HepG2 (cell line): ENCODE measurements around the gene CFAP100. TPM values are rescaled to one million over a fixed set of nuclear protein-coding genes. Genes with fewer than 3 reads are reported as not detected.
A peak's percentile ranks its signal among the peaks of the same experiment; 100 is the strongest.

ENCODE experiments used
- ATAC-seq: fragments of 200-7000 bp; cut with Tn5 transposase; 3 replicates; pipeline ENCODE4 v1.9.1; 2020; ENCODE audit warnings: mild to moderate bottlenecking, moderate library complexity
- BruUV-seq: library from RNA; stranded (reverse); fragments of 400-500 nt; replicated peaks from 2 replicates; lab custom pipeline; 2021; lab: Mats Ljungman, UMichigan
- CTCF ChIA-PET: fragments of 300-600 bp; formaldehyde crosslinking; extraction: SDS; loops from one replicate; lab custom pipeline; 2021; ENCODE audit warnings: low total read pairs, inconsistent platforms, low intra/inter-chr PET ratio; lab: Yijun Ruan, JAX
- POLR2A ChIA-PET: fragments of 350-600 bp; sonication (Branson Sonifier 250); formaldehyde crosslinking; loops from one replicate; lab custom pipeline; 2020; ENCODE audit warnings: antibody characterized with exemption, inconsistent platforms; lab: Yijun Ruan, JAX
- DNase-seq: peaks from one replicate; pipeline ENCODE4 v3.0.0-alpha.2; 2015; ENCODE audit warnings: low spot score
- FAIRE-seq: peaks from 3 replicates; lab custom pipeline; 2011; peaks lifted over from hg19 to GRCh38; lab: Jason Lieb, UNC
- H2AFZ ChIP-seq: one replicate; pipeline ENCODE4 v1.6.1; 2011; ENCODE audit warnings: low read length, inconsistent platforms
- H3K27ac ChIP-seq: fragments of 300-600 bp; 3 replicates; pipeline ENCODE4 v1.8.0; 2011; ENCODE audit warnings: mixed run types, mild to moderate bottlenecking, mixed read lengths, low read length, inconsistent platforms; ENCODE audit not compliant: insufficient read depth; ENCODE audit errors: extremely low read length
- H3K27me3 ChIP-seq, 2 experiments: fragments of 200-600 bp in 1 of 2; 2 replicates in 1 of 2; 3 replicates in 1 of 2; pipeline versions ENCODE4 v1.6.0 to v1.8.0; 2011; ENCODE audit warnings: low read length in 2 of 2, mild to moderate bottlenecking in 2 of 2, moderate library complexity in 2 of 2, inconsistent platforms in 1 of 2; ENCODE audit not compliant: insufficient read depth in 2 of 2, control insufficient read depth in 1 of 2
- H3K36me3 ChIP-seq, 2 experiments: fragments of 200-600 bp in 1 of 2; replicated peaks in 1 of 2; 2 replicates in 1 of 2; 3 replicates in 1 of 2; pipeline versions ENCODE4 v1.5.1 to v1.8.0; 2011; ENCODE audit warnings: low read length in 2 of 2, inconsistent platforms in 1 of 2; ENCODE audit not compliant: insufficient read depth in 2 of 2, control insufficient read depth in 1 of 2
- H3K4me1 ChIP-seq: 2 replicates; pipeline ENCODE4 v1.5.1; 2012; ENCODE audit warnings: low read length, inconsistent platforms; ENCODE audit not compliant: insufficient read depth
- H3K4me2 ChIP-seq: 2 replicates; pipeline ENCODE4 v1.6.0; 2011; ENCODE audit warnings: low read depth, low read length, inconsistent platforms
- H3K4me3 ChIP-seq, 3 experiments: fragments of 200-600 bp in 1 of 3; sonication (generic), shearing (Covaris generic) in 1 of 3; replicated peaks in 1 of 3; 2 replicates each; pipeline ENCODE4 v1.5.1; 2011 to 2016; ENCODE audit warnings: low read length in 3 of 3, inconsistent platforms in 2 of 3, low read depth in 2 of 3, mild to moderate bottlenecking in 2 of 3, control low read depth in 1 of 3, mixed read lengths in 1 of 3; ENCODE audit not compliant: insufficient read depth in 1 of 3
- H3K79me2 ChIP-seq: one replicate; pipeline ENCODE4 v1.6.1; 2011; ENCODE audit warnings: low read length, inconsistent platforms; ENCODE audit not compliant: insufficient read depth
- H3K9ac ChIP-seq: 2 replicates; pipeline ENCODE4 v1.6.0; 2011; ENCODE audit warnings: mild to moderate bottlenecking, low read depth, low read length, inconsistent platforms; ENCODE audit not compliant: insufficient read depth
- H3K9me3 ChIP-seq: 2 replicates; pipeline ENCODE4 v1.5.1; 2012; ENCODE audit warnings: mild to moderate bottlenecking, low read length
- H4K20me1 ChIP-seq: 2 replicates; pipeline ENCODE4 v1.6.0; 2011; ENCODE audit warnings: inconsistent platforms, mild to moderate bottlenecking, low read length, moderate library complexity; ENCODE audit not compliant: insufficient read depth
- DMAP1 ChIP-seq: IDR thresholded peaks from 2 replicates; pipeline ENCODE4 v1.6.1; 2016
- FOXC1 ChIP-seq: sonication (generic); formaldehyde crosslinking; IDR thresholded peaks from 2 replicates; pipeline ENCODE4 v1.8.0; 2022; ENCODE audit warnings: mild to moderate bottlenecking, missing genetic modification reagents, borderline replicate concordance
- GZF1 ChIP-seq: sonication (generic); formaldehyde crosslinking; IDR thresholded peaks from 2 replicates; pipeline ENCODE4 v1.5.1; 2020; ENCODE audit warnings: mild to moderate bottlenecking, missing genetic modification reagents
- MTF1 ChIP-seq: sonication (generic); formaldehyde crosslinking; IDR thresholded peaks from 2 replicates; pipeline ENCODE4 v1.5.0; 2020; ENCODE audit warnings: missing genetic modification reagents
- PRPF4 ChIP-seq: fragments of 200-400 bp; formaldehyde crosslinking; IDR thresholded peaks from 2 replicates; pipeline ENCODE4 v1.6.1; 2016; ENCODE audit warnings: low read length, low read depth; ENCODE audit not compliant: poor library complexity, severe bottlenecking
- RNF2 ChIP-seq: fragments of 450-650 bp; conservative IDR thresholded peaks from 2 replicates; pipeline ENCODE4 v1.6.1; 2016; ENCODE audit warnings: low read depth
- SMAD9 ChIP-seq: sonication (generic); formaldehyde crosslinking; IDR thresholded peaks from 2 replicates; pipeline ENCODE4 v1.5.1; 2020; ENCODE audit warnings: mild to moderate bottlenecking, missing genetic modification reagents
- SOX13 ChIP-seq, 3 experiments: fragments of 450-650 bp in 1 of 3; sonication (generic) in 1 of 3; formaldehyde crosslinking in 1 of 3; IDR thresholded peaks in 2 of 3; conservative IDR thresholded peaks in 1 of 3; 2 replicates each; pipeline versions ENCODE4 v1.5.0 to v1.6.1; 2016 to 2020; ENCODE audit warnings: antibody characterized with exemption in 1 of 3, mild to moderate bottlenecking in 1 of 3, missing compliant biosample characterization in 1 of 3, missing genetic modification reagents in 1 of 3, moderate library complexity in 1 of 3
- TEAD2 ChIP-seq: sonication (generic); formaldehyde crosslinking; IDR thresholded peaks from 2 replicates; pipeline ENCODE4 v1.9.0; 2021; ENCODE audit warnings: missing genetic modification reagents
- ZNF24 ChIP-seq: fragments of 450-650 bp; IDR thresholded peaks from 2 replicates; pipeline ENCODE4 v1.6.1; 2017; ENCODE audit warnings: antibody characterized with exemption, mild to moderate bottlenecking
- ZNF746 ChIP-seq: sonication (generic); formaldehyde crosslinking; IDR thresholded peaks from 2 replicates; pipeline ENCODE4 v1.8.0; 2022; ENCODE audit warnings: mild to moderate bottlenecking, missing genetic modification reagents
- ZNF781 ChIP-seq: sonication (generic); formaldehyde crosslinking; IDR thresholded peaks from 2 replicates; pipeline ENCODE4 v1.5.1; 2020; ENCODE audit warnings: borderline replicate concordance, mild to moderate bottlenecking, missing genetic modification reagents; ENCODE audit errors: not compliant biosample characterization
- WGBS: methylation state at CpG from one replicate; pipeline ENCODE4 v1.1.6; 2017; ENCODE audit warnings: low lambda C conversion rate; 5-methylcytosine and 5-hydroxymethylcytosine counted together
- in situ Hi-C: cut with HindIII; loops from 2 replicates; pipeline ENCODE4 v1.10.0; 2017; ENCODE audit warnings: low pct_unique_long_range_greater_than_20kb; ENCODE audit not compliant: extremely low pct_ligation_motif_present
- intact Hi-C: fragments of 100-400 bp; cut with micrococcal nuclease; formaldehyde crosslinking; loops from one replicate; pipeline ENCODE4 v1.10.0; 2022; ENCODE audit not compliant: unreplicated experiment
- polyA plus RNA-seq, 8 experiments: library from polyadenylated mRNA; depleted of rRNA in 3 of 8; stranded (reverse) in 7 of 8; unstranded in 1 of 8; fragments of >200 nt; fragmentation: Illumina TruSeq in 4 of 8; extraction: Trizol in 4 of 8; gene quantifications; 2 replicates each; pipeline versions ENCODE4 v1.2.1 to v1.2.3, GENCODE V29; 2011 to 2016; ENCODE audit warnings: low read depth in 4 of 8, missing spikeins in 1 of 8, mixed read lengths in 1 of 8; ENCODE audit not compliant: insufficient read depth in 1 of 8
- total RNA-seq, 5 experiments: library from RNA; depleted of rRNA; stranded (reverse); fragments of >200 nt; fragmentation: Illumina TruSeq; extraction: Trizol; gene quantifications; 2 replicates each; pipeline ENCODE4 v1.2.3, GENCODE V29; 2016; ENCODE audit warnings: low read depth in 1 of 5
- TF ChIP-seq, protein P1 (sequence below): sonication (generic); formaldehyde crosslinking; IDR thresholded peaks from 2 replicates; pipeline ENCODE4 v1.5.1; 2020; ENCODE audit warnings: mild to moderate bottlenecking, missing genetic modification reagents, borderline replicate concordance
- TF ChIP-seq, protein P2 (sequence below): sonication (generic); formaldehyde crosslinking; IDR thresholded peaks from 2 replicates; pipeline ENCODE4 v1.5.0; 2020; ENCODE audit warnings: mild to moderate bottlenecking, missing genetic modification reagents
- TF ChIP-seq, protein P3 (sequence below): sonication (generic); formaldehyde crosslinking; IDR thresholded peaks from 2 replicates; pipeline ENCODE4 v1.4.0; 2020; ENCODE audit warnings: missing genetic modification reagents, borderline replicate concordance
- TF ChIP-seq, protein P4 (sequence below): IDR thresholded peaks from 2 replicates; pipeline ENCODE4 v1.6.1; 2016; ENCODE audit warnings: low read depth
- TF ChIP-seq, protein P5 (sequence below): sonication (generic); formaldehyde crosslinking; IDR thresholded peaks from 2 replicates; pipeline ENCODE4 v1.5.1; 2020; ENCODE audit warnings: missing genetic modification reagents, mild to moderate bottlenecking, borderline replicate concordance

Gene CFAP100
- total and polyA plus RNA-seq, 2 of the 13 experiments (the other 11 are each of a cell fraction or from before 2014, with no cell fraction given), result 0.32 TPM; not detected in 1

DNA sequence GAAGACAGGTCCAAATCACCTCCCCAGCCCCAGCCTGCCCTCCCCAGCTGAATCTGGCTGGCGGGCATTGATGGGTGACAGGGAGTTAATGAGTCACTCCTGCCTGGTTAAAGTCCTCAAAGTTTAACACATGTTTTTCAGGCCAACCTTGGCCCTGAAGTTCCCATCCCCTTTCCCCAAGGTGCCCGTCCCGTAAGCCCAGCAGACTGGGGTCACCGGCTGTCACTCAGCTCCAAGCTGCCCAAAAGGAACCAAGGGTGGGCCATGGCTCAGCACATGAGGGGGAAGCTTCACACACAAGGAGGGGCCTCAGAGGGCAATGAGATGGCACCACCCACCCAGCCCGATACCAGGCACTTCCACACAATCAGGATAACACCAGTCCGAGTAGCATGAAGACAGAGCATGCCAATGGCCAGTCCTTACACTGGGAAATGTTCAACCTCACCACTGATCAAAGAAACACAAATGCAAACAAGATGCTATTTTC is 27.3 kb upstream of the CFAP100 start:
- peak; percentile 44 for FAIRE-seq
- H3K27ac ChIP-seq, result no peak overlapping the region
- TF ChIP-seq, protein P1, sequence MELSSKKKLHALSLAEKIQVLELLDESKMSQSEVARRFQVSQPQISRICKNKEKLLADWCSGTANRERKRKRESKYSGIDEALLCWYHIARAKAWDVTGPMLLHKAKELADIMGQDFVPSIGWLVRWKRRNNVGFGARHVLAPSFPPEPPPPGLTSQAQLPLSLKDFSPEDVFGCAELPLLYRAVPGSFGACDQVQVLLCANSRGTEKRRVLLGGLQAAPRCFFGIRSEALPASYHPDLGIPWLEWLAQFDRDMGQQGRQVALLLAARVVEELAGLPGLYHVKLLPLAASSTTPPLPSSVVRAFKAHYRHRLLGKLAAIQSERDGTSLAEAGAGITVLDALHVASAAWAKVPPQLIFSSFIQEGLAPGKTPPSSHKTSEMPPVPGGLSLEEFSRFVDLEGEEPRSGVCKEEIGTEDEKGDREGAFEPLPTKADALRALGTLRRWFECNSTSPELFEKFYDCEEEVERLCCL (CRISPR knock-in tag), result no peak
- TF ChIP-seq GZF1 (CRISPR knock-in tag), result no peak
- no peak for TF ChIP-seq SMAD9 (CRISPR knock-in tag)
- no peak for TF ChIP-seq DMAP1 (CRISPR knock-in tag)
- TF ChIP-seq PRPF4, result no peak
- no peak for TF ChIP-seq FOXC1
- TF ChIP-seq ZNF24, result no peak
- TF ChIP-seq, protein P2, sequence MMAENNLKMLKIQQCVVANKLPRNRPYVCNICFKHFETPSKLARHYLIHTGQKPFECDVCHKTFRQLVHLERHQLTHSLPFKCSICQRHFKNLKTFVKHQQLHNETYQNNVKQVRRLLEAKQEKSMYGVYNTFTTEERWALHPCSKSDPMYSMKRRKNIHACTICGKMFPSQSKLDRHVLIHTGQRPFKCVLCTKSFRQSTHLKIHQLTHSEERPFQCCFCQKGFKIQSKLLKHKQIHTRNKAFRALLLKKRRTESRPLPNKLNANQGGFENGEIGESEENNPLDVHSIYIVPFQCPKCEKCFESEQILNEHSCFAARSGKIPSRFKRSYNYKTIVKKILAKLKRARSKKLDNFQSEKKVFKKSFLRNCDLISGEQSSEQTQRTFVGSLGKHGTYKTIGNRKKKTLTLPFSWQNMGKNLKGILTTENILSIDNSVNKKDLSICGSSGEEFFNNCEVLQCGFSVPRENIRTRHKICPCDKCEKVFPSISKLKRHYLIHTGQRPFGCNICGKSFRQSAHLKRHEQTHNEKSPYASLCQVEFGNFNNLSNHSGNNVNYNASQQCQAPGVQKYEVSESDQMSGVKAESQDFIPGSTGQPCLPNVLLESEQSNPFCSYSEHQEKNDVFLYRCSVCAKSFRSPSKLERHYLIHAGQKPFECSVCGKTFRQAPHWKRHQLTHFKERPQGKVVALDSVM (CRISPR knock-in tag), result no peak
- TF ChIP-seq, protein P3, sequence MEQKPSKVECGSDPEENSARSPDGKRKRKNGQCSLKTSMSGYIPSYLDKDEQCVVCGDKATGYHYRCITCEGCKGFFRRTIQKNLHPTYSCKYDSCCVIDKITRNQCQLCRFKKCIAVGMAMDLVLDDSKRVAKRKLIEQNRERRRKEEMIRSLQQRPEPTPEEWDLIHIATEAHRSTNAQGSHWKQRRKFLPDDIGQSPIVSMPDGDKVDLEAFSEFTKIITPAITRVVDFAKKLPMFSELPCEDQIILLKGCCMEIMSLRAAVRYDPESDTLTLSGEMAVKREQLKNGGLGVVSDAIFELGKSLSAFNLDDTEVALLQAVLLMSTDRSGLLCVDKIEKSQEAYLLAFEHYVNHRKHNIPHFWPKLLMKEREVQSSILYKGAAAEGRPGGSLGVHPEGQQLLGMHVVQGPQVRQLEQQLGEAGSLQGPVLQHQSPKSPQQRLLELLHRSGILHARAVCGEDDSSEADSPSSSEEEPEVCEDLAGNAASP (CRISPR knock-in tag), result peak; percentile 29; the same call in 1 of the 2 replicates
- TF ChIP-seq MTF1 (CRISPR knock-in tag), result no peak
- TF ChIP-seq TEAD2 (CRISPR knock-in tag), result no peak
- TF ChIP-seq RNF2, result no peak
- TF ChIP-seq, protein P4, sequence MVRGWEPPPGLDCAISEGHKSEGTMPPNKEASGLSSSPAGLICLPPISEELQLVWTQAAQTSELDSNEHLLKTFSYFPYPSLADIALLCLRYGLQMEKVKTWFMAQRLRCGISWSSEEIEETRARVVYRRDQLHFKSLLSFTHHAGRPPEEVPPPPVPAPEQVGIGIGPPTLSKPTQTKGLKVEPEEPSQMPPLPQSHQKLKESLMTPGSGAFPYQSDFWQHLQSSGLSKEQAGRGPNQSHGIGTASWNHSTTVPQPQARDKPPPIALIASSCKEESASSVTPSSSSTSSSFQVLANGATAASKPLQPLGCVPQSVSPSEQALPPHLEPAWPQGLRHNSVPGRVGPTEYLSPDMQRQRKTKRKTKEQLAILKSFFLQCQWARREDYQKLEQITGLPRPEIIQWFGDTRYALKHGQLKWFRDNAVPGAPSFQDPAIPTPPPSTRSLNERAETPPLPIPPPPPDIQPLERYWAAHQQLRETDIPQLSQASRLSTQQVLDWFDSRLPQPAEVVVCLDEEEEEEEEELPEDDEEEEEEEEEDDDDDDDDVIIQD, result no peak
- TF ChIP-seq, protein P5, sequence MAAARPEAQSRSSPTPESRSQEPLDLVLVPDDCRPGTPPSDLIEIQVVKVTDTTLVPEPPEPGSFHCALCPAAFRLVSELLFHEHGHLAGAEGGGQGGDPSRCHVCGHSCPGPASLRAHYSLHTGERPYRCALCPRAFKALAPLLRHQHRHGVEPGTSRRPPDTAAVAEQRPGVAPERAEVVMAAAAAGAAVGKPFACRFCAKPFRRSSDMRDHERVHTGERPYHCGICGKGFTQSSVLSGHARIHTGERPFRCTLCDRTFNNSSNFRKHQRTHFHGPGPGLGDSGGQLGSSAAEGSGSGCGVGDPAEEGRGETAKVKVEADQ (CRISPR knock-in tag), result no peak
- TF ChIP-seq SOX13 (IDR thresholded peaks at IDR 0.05), result no peak
- TF ChIP-seq SOX13 (CRISPR knock-in tag; conservative IDR thresholded peaks at IDR 0.05 in 1 of 2, IDR thresholded peaks at IDR 0.05 in 1 of 2), result 0 out of 4 replicates have a peak, but pooled peaks of 1 of the 2 experiments have one; percentile 14
- no peak for TF ChIP-seq ZNF781 (CRISPR knock-in tag)
- TF ChIP-seq ZNF746 (CRISPR knock-in tag), result no peak

More for the DNA sequence above, 27.3 kb upstream of the CFAP100 start:
- H3K9ac ChIP-seq, result no peak overlapping the region
- in situ Hi-C loops, result loop anchor here (25.0 kb wide), 1 partner anchor 230 kb away; no protein-coding TSS in a partner anchor
- no peaks in the 10 kb centered on the region for H4K20me1 ChIP-seq
- H3K27me3 ChIP-seq, result peaks cover 2 to 3% of the 10 kb centered on the region in 2 experiments; a peak in 2 of 5 replicates
- no peak overlapping the region for H2AFZ ChIP-seq
- H3K4me1 ChIP-seq, result peaks cover 65% of the 10 kb centered on the region
- no peaks in the 10 kb centered on the region for H3K79me2 ChIP-seq
- peak overlapping the region in 1 of 3 experiments; percentile 41; a peak in 2 of 6 replicates for H3K4me3 ChIP-seq
- no peak for DNase-seq
- no peaks in the 10 kb centered on the region for H3K9me3 ChIP-seq
- POLR2A ChIA-PET, result no interaction called here
- ATAC-seq, result peak; percentile 47
- CTCF ChIA-PET, result no interaction called here
- WGBS, result 4% methylated on average over 6 of the region's 6 CpGs
- H3K4me2 ChIP-seq, result peak overlapping the region; percentile 51
- intact Hi-C loops, result no loop called here
- H3K36me3 ChIP-seq, result no peaks in the 10 kb centered on the region
- no TSS peak for BruUV-seq
